Ishikawa (cell line): Measurements from ENCODE around the gene STARD3.

Experiments
- CEBPB ChIP-seq: IDR thresholded peaks from 2 replicates; pipeline ENCODE4 v1.6.1; 2012
- CREB1 ChIP-seq: IDR thresholded peaks from 2 replicates; pipeline ENCODE4 v1.6.1; 2012; ENCODE audit warnings: low read depth
- EGR1 ChIP-seq: IDR thresholded peaks from 2 replicates; pipeline ENCODE4 v1.6.1; 2012
- EP300 ChIP-seq: IDR thresholded peaks from 2 replicates; pipeline ENCODE4 v1.6.1; 2012; ENCODE audit warnings: borderline replicate concordance
- FOXM1 ChIP-seq: IDR thresholded peaks from 2 replicates; pipeline ENCODE4 v1.6.1; 2012; ENCODE audit warnings: low read depth, borderline replicate concordance
- NFIC ChIP-seq: IDR thresholded peaks from 2 replicates; pipeline ENCODE4 v1.6.1; 2012
- RAD21 ChIP-seq: IDR thresholded peaks from 2 replicates; pipeline ENCODE4 v1.6.1; 2012; ENCODE audit warnings: low read depth
- TAF1 ChIP-seq: IDR thresholded peaks from 2 replicates; pipeline ENCODE4 v1.6.1; 2012; ENCODE audit warnings: low read depth, mild to moderate bottlenecking
- TCF12 ChIP-seq: IDR thresholded peaks from 2 replicates; pipeline ENCODE4 v1.6.1; 2012; ENCODE audit warnings: low read depth
- TEAD4 ChIP-seq: IDR thresholded peaks from 2 replicates; pipeline ENCODE4 v1.6.1; 2012
- YY1 ChIP-seq: IDR thresholded peaks from 2 replicates; pipeline ENCODE4 v1.6.1; 2012; ENCODE audit warnings: low read depth
- ZBTB7A ChIP-seq: IDR thresholded peaks from 2 replicates; pipeline ENCODE4 v1.6.1; 2012; ENCODE audit warnings: low read depth
- TF ChIP-seq, protein P1 (sequence below): IDR thresholded peaks from 2 replicates; pipeline ENCODE4 v1.6.1; 2012
- TF ChIP-seq, protein P2 (sequence below): IDR thresholded peaks from 2 replicates; pipeline ENCODE4 v1.6.1; 2012; ENCODE audit warnings: low read depth, mild to moderate bottlenecking
- TF ChIP-seq, protein P3 (sequence below): IDR thresholded peaks from 2 replicates; pipeline ENCODE4 v1.6.1; 2012

Gene STARD3

DNA sequence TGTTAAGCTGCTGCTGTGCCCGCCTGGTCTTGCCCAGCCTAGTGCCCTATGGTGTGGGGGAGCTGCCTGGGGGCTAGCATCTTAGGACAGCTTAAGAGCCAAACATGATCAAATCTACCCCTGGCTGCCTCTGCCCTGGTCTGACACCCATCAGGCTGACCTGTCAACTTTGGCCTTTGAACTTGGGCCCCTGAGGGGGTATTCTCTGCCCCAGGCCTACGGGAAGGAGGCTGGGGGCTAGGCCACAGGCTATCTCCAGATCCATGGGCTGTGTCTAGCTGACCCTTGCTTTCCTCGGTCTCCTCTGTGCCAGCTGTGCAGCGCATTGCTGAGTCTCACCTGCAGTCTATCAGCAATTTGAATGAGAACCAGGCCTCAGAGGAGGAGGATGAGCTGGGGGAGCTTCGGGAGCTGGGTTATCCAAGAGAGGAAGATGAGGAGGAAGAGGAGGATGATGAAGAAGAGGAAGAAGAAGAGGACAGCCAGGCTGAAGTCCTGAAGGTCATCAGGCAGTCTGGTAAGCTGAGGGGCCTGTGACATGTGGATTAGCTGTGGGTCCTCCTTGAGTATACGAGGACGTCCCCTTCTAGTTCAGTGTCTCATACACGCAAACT is 3.3 kb upstream of the STARD3 start:
- TF ChIP-seq TAF1 = no peak
- TF ChIP-seq, protein P1, sequence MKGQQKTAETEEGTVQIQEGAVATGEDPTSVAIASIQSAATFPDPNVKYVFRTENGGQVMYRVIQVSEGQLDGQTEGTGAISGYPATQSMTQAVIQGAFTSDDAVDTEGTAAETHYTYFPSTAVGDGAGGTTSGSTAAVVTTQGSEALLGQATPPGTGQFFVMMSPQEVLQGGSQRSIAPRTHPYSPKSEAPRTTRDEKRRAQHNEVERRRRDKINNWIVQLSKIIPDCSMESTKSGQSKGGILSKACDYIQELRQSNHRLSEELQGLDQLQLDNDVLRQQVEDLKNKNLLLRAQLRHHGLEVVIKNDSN = no peak
- TF ChIP-seq CREB1 = no peak

DNA sequence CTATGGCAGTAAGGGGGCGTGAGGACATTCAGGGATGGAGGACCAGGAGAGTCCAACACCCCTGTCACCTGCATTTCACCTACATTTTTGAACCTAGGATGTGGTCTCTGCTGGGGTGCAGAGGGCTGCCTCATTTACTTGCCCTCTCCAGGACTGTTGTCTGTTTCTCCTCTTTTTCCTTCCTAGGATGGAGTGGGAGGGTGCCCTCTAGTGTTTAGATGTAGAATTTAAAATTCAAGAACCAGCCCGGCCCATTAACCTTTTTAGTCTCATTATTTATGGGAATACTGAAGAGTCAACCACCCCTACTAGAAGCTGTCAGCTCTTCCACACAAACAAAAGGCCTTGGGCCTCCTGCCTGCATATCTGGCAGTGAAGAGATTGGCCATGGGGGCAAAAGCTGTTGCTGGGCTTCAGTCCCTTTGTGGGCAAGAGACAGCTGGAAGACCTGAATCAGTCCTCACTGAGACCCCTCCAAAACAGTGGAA is 2.5 kb upstream of the STARD3 start:
- TF ChIP-seq FOXM1 (no peak), ZBTB7A (no peak), RAD21 (peak; percentile 47), CREB1 (no peak), TCF12 (no peak), EP300 (no peak), TEAD4 (no peak), YY1 (no peak)

DNA sequence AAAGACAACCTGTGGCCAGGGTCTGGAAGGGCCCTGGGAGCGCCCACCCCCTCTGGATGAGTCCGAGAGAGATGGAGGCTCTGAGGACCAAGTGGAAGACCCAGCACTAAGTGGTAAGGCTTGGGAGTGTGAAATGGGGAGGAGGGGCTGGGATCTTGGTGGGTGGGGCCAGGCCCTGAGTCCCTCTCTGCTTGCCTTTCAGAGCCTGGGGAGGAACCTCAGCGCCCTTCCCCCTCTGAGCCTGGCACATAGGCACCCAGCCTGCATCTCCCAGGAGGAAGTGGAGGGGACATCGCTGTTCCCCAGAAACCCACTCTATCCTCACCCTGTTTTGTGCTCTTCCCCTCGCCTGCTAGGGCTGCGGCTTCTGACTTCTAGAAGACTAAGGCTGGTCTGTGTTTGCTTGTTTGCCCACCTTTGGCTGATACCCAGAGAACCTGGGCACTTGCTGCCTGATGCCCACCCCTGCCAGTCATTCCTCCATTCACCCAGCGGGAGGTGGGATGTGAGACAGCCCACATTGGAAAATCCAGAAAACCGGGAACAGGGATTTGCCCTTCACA is 1.2 kb upstream of the STARD3 start:
- TF ChIP-seq EGR1 (no peak), CREB1 (no peak), EP300 (no peak), TAF1 (no peak), TEAD4 (no peak), CEBPB (no peak), RAD21 (no peak), YY1 (no peak), ZBTB7A (no peak), NFIC (no peak), FOXM1 (no peak), TCF12 (no peak)
- TF ChIP-seq, protein P2, sequence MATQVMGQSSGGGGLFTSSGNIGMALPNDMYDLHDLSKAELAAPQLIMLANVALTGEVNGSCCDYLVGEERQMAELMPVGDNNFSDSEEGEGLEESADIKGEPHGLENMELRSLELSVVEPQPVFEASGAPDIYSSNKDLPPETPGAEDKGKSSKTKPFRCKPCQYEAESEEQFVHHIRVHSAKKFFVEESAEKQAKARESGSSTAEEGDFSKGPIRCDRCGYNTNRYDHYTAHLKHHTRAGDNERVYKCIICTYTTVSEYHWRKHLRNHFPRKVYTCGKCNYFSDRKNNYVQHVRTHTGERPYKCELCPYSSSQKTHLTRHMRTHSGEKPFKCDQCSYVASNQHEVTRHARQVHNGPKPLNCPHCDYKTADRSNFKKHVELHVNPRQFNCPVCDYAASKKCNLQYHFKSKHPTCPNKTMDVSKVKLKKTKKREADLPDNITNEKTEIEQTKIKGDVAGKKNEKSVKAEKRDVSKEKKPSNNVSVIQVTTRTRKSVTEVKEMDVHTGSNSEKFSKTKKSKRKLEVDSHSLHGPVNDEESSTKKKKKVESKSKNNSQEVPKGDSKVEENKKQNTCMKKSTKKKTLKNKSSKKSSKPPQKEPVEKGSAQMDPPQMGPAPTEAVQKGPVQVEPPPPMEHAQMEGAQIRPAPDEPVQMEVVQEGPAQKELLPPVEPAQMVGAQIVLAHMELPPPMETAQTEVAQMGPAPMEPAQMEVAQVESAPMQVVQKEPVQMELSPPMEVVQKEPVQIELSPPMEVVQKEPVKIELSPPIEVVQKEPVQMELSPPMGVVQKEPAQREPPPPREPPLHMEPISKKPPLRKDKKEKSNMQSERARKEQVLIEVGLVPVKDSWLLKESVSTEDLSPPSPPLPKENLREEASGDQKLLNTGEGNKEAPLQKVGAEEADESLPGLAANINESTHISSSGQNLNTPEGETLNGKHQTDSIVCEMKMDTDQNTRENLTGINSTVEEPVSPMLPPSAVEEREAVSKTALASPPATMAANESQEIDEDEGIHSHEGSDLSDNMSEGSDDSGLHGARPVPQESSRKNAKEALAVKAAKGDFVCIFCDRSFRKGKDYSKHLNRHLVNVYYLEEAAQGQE = no peak
- TF ChIP-seq, protein P1 = no peak
- TF ChIP-seq, protein P3, sequence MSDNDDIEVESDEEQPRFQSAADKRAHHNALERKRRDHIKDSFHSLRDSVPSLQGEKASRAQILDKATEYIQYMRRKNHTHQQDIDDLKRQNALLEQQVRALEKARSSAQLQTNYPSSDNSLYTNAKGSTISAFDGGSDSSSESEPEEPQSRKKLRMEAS = no peak

DNA sequence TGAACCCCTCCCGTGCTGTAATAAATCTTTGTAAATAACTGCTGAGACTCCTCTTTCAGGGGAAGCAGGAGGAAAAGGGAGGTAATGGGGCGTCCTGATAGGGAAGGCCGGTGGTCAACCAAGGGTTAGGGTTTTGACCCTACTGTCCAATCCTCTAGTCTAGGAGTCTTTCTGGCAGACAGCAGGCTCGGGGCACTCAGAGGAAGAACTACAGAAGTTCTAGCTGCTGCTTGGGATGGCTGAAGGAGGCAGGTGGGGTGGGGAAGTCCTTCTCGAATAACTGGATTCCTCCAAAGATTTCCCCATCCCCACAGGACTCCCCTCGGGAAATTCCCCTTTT is 387 bp upstream of the STARD3 start:
- TF ChIP-seq CREB1 (no peak), TAF1 (no peak), ZBTB7A (no peak), CEBPB (no peak), RAD21 (no peak), EGR1 (no peak), YY1 (no peak), FOXM1 (no peak), EP300 (no peak), TCF12 (no peak), TEAD4 (no peak), NFIC (no peak)
- TF ChIP-seq, protein P2 = no peak
- TF ChIP-seq, protein P3 = no peak
- TF ChIP-seq, protein P1 = no peak

DNA sequence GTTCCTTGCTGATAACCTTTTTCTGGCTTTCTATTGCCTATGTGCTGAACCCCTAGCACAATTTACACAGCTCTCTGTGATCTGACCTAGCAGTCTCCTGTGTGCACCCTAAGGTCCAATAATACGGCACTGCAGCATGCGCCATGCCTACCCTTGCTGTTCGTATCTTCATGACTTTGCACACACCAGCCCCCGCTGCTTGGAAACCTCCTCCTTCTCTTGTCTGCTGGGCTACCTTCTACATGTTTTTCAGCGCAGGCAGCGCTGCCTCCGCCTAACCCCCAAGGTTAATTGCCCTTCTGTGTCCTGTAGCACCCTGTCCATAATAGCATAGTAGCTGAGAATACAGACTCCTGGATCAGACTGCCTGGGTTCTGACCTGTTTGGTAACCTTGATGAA is 1.4 kb downstream of the STARD3 start:
- TF ChIP-seq CREB1 (no peak), YY1 (no peak), RAD21 (no peak), FOXM1 (no peak), EGR1 (no peak), TCF12 (no peak), EP300 (no peak), TEAD4 (no peak), CEBPB (no peak), NFIC (no peak)
- TF ChIP-seq, protein P2 = no peak
- TF ChIP-seq, protein P1 = no peak
